Measurements from ENCODE around the gene CCT3.

The CCT3 gene

DNA sequence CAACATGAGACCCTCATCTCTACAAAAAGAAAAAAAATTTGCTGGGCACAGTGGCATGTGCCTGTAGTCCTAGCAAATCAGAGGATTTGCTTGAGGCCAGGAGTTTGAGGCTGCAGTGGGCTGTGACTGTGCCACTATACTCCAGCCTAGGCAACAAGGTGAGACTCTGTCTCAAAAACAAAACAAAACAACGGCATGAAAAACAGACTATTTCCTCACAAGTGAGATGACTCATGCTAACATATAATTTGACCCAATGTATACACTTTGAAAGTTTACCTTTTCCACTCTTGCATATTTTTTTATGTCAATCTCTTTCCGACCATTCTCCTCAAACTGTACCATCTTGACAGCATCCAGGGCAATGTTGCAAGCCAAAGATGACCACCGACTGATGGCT lies 17.5 kb downstream of the CCT3 start:
- no peak for DNase-seq

DNA sequence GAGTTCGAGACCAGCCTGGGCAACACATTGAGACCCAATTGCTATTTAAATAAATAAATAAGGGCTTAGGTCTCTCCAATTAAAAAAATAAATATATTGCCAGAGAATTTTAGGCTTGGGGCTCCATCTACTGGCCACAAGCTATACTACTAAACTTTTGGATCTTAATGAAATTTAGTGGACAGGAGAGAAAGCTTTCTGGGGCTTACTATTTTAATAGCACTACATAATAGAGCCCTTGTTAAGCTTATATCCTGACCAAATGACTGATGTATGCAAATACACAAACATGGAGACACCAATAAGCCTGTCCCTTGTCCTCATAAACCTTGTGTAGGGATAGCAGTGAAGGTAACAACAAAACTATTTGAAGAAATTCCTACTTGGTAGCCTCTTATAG lies 18.4 kb downstream of the CCT3 start:
- no peak for DNase-seq

DNA sequence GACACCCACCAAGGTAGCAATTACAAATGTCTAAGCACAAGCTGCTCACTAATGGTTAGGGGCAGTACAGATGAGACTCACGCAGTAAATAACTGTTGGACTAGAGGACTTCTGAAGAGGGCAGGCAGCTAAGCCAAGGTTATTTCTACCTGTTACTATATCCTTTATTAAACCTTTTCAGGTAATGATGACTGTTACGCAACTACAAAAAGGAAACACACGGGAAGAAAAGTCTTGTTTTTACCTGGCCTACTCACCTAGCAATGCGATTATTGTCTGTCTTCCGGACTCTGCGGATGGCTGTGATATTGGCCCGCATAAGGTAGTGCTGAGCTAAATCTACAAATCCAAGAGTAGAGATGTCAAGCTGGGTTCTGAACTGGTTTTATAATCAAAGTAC lies 21.2 kb downstream of the CCT3 start:
- no peak for DNase-seq

DNA sequence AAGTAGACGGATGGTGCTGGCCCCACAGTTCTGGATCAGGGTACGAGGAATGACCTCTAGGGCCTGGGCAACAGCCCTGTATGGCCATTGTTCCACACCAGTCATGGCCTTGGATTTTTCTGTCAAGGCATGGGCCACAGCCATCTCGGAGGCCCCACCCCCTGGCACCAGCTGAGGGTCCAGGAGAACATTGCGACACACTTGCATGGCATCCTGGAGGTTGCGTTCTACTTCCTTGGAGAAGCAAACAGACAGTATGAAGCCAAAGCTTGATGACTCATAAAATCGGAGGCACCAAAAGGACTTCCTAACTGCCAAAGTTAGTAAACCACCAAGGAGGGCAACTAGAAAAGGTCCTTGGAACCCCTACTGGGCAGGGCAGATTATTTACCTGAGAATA lies 27.1 kb downstream of the CCT3 start:
- no peak for DNase-seq

DNA sequence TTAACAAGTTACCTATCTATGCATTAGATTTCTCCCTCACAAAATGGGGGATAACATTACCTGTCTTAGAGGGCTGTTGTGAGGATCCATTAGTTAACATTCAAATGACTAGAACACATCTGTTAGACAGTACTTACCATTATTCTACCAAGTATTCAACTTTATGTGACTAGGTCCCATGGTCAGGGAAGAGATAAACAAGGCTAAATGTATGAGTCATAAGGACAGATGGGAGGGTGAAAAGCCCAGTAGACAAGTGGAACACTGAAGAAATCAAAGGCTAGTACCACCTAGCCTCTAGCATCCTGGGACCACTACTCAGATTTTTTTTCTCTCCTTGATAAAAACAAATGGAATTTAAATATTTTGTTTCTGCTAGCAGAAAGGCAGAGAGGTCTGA lies 30.0 kb downstream of the CCT3 start:
- no peak for DNase-seq

DNA sequence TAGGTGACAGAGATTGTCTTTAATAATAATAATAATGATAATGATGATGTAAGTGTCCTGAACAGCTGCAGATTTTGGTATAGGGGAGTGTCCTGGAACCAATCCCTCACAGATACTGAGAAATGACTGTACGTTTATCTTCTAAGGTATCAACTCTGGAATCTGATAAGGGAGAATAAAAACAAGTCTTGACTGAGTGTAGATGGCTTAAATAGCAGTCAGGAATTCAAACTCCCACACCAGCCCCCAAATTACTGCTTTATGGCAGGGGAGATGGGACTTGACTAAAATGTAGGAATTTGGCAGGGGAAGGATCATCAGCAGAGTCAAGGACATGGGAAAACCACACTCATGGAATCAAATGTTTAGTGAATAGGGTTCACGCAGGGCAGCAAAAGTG lies 32.9 kb downstream of the CCT3 start:
- no peak for DNase-seq

DNA sequence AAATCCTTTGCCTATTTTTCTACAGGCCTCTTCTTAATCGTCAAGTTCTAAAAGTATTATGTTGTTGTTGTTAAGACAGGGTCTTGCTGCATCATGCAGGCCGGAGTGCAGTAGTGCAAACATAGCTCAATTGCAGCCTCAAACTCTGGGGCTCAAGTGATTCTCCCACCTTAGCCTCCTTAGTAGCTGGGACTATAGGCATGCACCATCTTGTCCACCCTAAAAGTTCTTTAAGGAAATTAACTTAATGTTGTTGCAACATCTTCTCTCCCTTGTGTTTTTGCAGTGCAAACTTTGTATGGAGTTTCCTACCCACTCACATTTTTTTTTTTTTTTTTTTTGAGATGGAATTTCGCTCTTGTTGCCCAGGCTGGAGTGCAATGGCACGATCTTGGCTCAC lies 34.9 kb downstream of the CCT3 start:
- DNase-seq: no peak

DNA sequence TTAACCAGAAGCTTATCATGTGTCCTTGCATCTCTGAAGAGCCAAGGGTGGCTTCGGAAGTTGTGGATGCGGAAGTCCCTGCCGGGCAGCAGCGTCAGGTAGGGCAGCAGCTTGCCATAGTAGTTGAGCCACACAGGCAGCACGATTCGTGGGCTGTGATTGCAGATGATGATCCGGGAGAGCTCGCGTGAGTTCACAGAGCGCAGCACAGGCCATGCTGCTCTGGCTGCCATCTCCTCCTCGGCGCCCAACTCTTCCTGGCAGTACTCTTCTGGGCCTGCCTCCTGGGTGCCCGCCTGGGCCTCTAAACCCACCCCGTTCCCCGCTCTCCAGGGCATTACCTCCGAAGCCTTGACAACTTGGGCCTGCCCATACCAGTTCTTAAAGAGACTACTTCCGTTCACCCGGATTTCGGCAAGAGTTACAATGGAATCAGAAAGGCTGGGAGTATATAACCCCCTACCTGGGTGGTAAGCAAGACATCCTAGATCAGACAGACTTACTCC lies 39.2 kb downstream of the CCT3 start, which contains the start of gene VHLL:
VHLL (minus strand) TSS at position 456 of the 506 bp plus-strand sequence; CDS start at position 338, 118 bp downstream.
- DNase-seq: no peak

DNA sequence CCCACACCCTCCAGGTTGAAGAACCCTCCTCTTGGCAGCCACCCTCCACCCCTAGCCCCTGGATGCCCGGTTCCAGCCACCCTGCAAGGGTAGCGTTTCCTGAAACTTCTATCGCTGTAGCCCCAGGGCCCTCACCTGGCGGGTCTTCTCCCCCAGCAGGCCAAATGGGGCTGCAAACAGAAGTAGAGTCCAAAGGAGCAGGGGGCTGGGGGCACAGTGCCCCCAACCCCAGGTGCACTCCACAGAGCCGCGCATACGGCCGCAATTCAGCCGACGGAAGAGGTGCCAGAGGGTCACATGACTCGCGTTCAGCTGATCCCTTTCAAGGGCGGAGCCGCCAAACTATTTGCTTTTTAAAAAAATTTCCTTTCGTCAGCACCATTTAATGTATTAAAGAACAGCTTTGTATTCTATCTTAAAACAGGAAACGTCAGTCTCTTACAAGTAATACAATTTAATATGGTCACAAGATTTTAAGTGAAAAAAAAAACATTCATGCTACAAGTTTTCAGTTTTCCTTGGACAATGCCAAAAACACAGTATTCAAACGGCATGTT lies 42.6 kb downstream of the CCT3 start, which contains the start of gene GLMP:
GLMP (minus strand) TSS at position 289 of the 557 bp plus-strand sequence; CDS start at position 255, 34 bp downstream.
- peak; percentile 73 for DNase-seq

DNA sequence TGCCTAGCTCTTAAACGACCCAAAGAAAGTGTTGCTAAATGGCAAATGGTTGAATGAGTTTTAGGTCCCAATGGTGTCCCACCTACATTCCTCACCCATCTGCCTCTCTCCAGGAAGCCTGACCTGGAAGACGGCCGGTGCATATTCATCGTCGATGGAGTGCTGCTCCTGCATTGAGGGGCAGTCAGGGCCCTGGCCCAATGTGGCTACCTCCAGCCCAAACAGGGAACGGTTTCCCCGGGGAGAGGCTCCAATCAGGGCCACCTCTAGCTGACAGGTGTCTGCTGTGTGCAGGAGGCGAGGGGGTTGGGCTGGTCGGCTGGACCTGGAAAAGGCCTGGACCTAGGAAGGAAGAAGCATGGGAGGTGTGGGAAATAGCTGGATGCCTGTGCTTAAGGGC lies 44.2 kb downstream of the CCT3 start:
- no peak for DNase-seq

DNA sequence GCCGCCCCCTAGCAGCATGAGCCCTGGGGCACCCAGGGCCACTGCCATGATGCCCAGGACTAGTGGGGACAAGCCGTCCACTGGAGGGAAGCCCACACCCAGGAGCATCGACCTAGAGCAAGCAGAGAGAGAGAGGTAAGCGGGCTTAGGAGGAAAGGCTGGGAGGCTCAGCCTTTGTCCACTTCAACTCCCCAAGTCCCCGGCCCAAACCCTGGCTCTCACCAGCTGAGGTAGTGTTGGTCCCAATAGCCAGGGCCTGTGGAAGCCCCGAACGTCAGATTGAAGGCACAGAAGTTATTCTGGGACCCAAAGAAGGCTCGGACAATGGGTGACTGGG lies 45.0 kb downstream of the CCT3 start:
- no peak for DNase-seq

DNA sequence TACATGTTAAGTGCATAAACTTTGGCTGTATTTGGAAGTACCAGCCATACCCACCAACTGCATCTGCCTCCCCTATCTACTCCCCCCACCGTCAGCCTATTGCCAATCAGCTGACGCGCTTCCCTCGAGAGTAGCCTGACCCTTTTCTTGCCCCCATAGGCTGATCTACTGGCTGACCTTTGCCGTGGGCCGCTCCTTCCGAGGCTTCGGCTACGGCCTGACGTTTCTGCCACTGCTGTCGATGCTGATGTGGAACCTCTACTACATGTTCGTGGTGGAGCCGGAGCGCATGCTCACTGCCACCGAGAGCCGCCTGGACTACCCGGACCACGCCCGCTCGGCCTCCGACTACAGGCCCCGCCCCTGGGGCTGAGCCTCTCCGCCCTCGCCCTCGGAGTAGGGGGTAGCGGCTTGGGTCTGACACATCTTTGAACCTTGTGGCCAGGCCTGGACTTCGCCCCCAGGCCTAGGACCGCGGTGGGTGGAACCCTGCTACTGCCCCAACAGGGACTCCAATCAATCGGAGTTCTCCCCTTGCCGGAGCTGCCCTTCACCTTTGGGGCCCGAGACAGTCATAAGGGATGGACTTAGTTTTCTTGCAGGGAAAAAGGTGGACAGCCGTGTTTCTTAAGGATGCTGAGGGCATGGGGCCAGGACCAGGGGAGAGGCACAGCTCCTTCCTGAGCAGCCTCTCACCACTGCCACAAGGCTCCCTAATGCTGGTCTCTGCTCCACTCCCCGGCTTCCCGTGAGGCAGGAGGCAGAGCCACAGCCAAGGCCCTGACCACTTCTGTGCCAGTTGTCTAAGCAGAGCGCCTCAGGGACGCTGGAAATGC lies 46.6 kb downstream of the CCT3 start:
- no peak for DNase-seq

DNA sequence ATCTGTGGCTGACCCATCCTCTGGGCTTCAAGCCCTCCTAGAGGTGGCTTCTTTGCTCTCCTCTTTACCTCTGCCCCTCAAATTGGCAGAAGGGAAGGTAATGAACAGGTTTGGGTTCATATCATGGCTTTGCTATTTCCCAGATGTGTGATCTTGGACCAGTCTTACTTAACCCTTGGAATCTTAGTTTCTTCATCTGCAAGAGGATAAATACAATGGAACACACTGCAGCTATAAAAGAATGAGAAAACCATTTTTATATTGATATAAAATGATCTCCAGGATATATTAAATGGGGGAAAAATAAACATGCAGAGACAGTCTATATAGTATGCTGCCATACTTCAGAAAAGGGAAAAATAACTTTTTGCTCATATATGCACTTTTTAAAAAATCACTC lies 48.2 kb downstream of the CCT3 start:
- DNase-seq: no peak

DNA sequence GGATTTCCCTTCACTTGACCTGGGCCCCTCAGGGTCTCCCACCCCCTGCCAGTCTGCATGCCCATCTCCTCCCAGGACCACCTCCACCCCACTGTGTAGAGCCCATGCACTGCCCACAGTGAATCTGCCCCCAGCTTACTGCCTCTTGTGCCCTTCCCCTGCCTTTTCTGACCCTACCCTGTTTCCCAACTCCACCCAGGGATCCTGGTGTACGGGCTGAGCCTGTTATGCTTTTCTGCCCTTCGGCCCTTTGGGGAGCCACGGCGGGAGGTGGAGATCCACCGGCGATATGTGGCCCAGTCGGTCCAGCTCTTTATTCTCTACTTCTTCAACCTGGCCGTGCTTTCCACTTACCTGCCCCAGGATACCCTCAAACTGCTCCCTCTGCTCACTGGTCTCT lies 52.0 kb downstream of the CCT3 start:
- no peak for DNase-seq

DNA sequence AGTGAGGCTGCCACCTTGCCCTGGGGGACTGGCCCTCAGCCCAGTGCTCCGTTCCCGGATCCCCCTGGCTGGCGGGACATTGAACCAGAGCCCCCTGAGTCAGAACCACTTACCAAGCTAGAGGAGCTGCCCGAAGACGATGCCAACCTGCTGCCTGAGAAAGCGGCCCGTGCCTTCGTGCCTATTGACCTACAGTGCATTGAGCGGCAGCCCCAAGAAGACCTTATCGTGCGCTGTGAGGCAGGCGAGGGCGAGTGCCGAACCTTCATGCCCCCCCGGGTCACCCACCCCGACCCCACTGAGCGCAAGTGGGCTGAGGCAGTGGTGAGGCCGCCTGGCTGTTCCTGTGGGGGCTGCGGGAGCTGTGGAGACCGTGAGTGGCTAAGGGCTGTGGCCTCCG lies 52.7 kb downstream of the CCT3 start:
- DNase-seq: no peak

DNA sequence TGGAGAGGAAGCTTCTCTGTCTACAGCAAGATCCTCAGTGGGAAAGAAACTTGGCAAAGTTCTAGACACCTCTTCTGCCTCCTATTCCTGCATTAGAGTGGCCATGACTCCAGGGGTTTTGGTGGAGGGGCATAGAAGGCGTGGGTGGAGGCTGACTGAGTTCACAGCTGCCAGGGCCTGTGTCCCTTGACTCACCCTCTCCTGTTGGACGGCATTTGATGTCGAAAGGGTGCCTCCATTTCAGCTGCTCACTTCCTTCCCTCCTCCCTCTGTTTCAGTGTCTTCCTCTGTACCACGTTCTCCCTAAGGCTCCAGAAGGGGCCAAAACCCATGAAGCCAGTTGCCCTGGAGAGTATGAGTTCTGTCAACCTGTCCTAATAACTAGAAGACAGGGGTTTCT lies 53.3 kb downstream of the CCT3 start:
- no peak for DNase-seq

DNA sequence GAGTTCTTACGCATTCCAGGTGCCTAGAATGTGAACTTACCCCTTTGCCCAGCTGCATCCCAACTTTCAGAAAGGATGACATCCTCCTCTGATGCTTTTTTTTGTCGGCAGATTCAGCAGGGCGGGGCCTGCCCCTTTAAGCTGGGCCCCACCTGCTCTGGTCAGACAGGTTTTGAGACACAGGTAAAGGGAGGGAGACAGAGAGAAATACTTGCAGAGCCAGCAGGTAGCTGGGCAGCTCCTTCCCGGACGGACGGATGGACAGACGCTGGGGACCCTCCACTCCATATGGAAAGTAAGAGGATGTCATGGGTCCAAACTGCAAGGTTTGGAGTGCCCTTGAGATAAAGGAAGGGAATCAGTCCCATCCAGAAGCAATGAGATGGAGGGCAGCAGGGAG lies 54.0 kb downstream of the CCT3 start, which contains the start of gene TMEM79:
TMEM79 (plus strand) TSS at position 214 of the 400 bp plus-strand sequence. CDS start 902 bp downstream, outside the sequence.
- no peak for DNase-seq

DNA sequence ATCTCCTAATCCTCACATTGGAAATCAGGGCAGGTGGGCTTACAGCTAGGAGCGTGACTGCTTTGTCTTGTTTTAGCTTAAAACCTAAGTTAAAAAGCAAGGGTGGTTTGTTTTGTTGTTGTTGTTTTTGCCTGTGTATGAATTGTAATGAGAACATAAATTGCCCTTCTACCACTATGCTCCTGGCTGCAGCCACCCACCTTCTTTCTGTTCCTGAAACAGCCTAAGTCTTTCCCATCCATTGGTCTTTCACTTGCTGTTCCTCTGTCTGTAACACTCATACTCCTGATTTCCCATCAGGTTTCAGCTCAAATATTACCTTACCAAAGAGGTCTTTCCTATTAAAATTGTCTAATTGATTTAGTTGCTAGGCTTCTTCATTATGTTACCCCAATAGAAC lies 54.6 kb downstream of the CCT3 start:
- DNase-seq: no peak

DNA sequence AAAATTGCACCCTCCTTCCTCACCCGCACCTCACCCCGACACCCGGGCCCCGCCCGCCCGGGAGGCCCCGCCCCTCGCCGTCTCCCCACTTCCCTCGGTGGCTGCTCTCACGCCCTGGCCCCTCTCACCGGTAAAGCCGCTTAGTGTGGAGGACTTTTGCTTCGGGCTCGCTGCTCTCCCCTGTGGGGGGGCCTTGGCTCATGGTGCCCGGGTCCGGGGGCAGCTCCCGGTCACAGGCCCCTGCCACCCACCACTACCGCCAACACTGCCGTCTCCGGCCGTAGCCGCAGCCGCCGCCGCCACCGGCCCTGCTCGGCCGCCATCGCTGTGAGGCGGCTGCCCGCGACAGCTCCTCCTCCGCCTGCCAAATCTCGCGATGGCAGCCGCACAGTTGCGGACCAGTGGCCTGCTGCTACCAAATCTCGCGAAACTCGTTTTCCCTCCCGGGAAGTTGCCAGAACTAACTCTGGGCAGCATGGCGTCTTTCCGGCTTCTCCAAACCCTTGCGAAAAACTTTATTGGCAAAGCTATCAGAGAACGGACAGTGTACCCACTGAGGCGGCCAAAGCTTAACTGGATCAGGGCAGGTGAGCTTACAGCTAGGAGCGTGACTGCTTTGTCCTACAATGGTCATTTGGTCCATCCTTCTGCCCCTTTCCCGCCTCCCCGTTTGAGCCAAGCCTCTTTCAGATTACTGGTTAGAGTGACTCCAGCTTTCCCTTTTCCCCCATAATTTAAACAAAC lies 55.4 kb downstream of the CCT3 start, which contains the start of gene SMG5:
SMG5 (minus strand) TSS at position 347 of the 744 bp plus-strand sequence; CDS start at position 202, 145 bp downstream.
- DNase-seq: peak; percentile 96

DNA sequence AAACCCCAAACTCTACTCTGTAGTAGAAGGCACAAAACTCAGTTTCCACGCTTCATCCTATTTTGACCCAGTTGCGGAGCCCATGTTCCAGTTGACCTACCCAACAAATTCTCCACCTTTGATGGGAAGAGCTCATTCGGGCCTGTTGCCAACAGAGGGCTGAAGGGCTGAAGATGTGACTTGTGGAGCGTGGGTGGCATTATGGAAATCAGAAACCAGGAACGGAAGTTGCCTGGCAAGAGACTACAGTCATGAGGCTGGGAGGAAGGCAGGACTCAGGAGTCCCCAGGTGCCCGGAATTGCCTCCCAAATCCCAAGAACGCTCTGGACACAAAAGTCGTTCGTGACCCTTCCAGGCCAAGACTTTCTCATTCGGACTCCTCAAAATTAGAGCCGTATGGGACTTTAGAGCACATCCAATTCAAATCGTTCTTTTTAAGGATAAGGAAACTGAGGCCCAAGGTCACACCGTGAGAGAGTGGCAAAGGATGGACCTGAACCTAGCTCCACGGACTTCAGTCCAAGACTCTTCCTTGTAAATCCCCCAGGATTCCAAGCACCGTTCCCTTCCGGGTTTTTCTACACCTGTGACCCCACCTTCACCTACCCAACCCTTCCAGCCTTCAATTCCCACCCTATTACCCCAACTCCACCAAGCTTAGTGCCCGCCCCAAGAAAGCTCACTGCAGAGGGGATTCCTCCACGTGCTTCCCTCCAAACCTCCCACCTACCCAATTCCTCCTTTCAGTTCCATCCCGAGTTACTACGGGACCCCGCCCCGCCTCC lies 56.2 kb downstream of the CCT3 start:
- DNase-seq: no peak

DNA sequence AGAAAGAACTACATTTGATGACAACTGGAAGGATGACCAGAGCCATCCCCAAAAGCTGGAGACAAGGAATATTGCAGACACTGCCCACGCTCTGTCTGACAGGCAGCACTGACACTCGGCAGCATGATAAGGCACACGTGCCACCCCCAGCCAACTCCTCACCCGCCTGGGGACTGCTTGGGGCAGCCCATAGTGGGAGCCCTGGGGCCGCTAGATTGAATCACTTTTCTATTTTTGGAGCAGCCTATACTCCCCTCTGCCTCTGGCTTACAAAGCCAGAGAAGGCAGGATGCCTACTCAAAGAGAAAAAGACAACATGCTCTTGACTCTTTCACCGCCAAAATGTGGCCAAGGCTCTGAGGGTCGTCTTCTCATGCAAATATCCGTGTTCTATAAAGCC lies 56.8 kb downstream of the CCT3 start:
- peak; percentile 76 for DNase-seq

DNA sequence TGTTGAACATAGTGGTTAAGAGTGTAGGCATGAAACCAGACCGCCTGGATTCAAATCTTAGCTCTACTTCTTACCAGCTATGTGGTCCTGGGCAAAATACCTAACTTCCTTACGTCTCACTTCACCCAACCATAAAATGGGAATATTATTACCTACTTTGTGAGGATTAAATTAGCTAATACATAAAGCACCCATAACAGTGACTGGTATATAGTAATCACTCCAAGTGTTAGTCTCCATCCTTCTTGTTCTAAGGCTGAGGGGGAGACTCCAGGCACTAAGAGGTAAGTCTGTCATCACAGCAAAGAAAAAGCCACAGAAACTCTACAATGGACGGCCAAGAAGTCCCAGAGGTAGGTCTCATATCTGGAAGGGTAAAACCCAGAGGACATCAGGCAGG lies 58.3 kb downstream of the CCT3 start:
- DNase-seq: no peak

DNA sequence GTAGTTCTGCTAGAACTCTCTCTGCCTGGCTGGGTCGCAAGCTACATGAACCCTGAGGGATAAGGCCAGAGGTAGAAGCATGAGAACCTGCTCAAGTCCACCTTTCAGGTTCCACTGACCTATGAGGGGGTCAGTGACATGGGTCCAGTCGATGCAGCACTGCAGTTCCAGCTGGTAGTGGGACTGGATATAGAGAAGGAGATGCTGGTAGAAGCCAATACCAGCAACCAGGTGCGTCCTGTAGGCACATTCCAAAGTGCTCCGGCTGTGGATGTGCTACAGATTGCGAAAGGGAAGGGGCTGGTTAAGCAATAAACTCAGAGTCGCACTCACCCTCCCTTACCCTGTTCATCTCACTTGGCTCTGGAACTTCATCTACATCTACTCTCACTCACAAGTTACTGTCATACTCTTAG lies 61.1 kb downstream of the CCT3 start:
- no peak for DNase-seq

Data from activated CD8-positive, alpha-beta memory T cell treated with anti-CD3 and anti-CD28 coated beads for 24 hours (primary cell).